HEK293 (cell line): ENCODE results near the gene ARMC12.

ENCODE experiments used
- SP3 ChIP-seq: fragments of 450-650 bp; formaldehyde crosslinking; IDR thresholded peaks from 2 replicates; pipeline ENCODE4 v1.5.1; 2016; ENCODE audit warnings: missing biosample characterization, missing genetic modification characterization
- TCF7L2 ChIP-seq: IDR thresholded peaks from 2 replicates; pipeline ENCODE4 v1.6.1; 2011; ENCODE audit warnings: low read depth, mild to moderate bottlenecking, inconsistent platforms, low read length, moderate library complexity, borderline replicate concordance
- ZEB2 ChIP-seq: fragments of 450-650 bp; formaldehyde crosslinking; IDR thresholded peaks from 2 replicates; pipeline ENCODE4 v1.5.1; 2016; ENCODE audit warnings: missing biosample characterization, missing genetic modification characterization
- ZFP41 ChIP-seq: fragments of 450-650 bp; formaldehyde crosslinking; IDR thresholded peaks from 2 replicates; pipeline ENCODE4 v1.5.1; 2016; ENCODE audit warnings: missing biosample characterization, missing genetic modification characterization, borderline replicate concordance
- ZNF16 ChIP-seq: fragments of 450-650 bp; formaldehyde crosslinking; IDR thresholded peaks from 2 replicates; pipeline ENCODE4 v1.5.1; 2016; ENCODE audit warnings: low read depth, missing biosample characterization, missing genetic modification characterization
- ZNF175 ChIP-seq: fragments of 450-650 bp; formaldehyde crosslinking; IDR thresholded peaks from 2 replicates; pipeline ENCODE4 v1.5.1; 2016; ENCODE audit warnings: missing biosample characterization, missing genetic modification characterization
- ZNF19 ChIP-seq: fragments of 450-650 bp; formaldehyde crosslinking; IDR thresholded peaks from 2 replicates; pipeline ENCODE4; 2016; ENCODE audit warnings: missing biosample characterization, missing genetic modification characterization, low read depth
- ZNF37A ChIP-seq: fragments of 450-650 bp; IDR thresholded peaks from 2 replicates; pipeline ENCODE4 v1.5.1; 2018; ENCODE audit warnings: missing biosample characterization, missing genetic modification characterization
- ZNF426 ChIP-seq: fragments of 450-650 bp; formaldehyde crosslinking; IDR thresholded peaks from 2 replicates; pipeline ENCODE4 v1.5.1; 2017; ENCODE audit warnings: missing biosample characterization, missing genetic modification characterization, mild to moderate bottlenecking, inconsistent platforms, moderate library complexity
- ZNF558 ChIP-seq: fragments of 450-650 bp; formaldehyde crosslinking; IDR thresholded peaks from 2 replicates; pipeline ENCODE4 v1.5.1; 2016; ENCODE audit warnings: missing biosample characterization, missing genetic modification characterization
- ZNF596 ChIP-seq: fragments of 450-650 bp; IDR thresholded peaks from 2 replicates; pipeline ENCODE4 v1.5.0; 2018; ENCODE audit warnings: missing biosample characterization, mild to moderate bottlenecking, missing genetic modification characterization, moderate library complexity
- ZNF707 ChIP-seq: fragments of 450-650 bp; formaldehyde crosslinking; IDR thresholded peaks from 2 replicates; pipeline ENCODE4 v1.5.1; 2016; ENCODE audit warnings: missing biosample characterization, missing genetic modification characterization
- ZNF843 ChIP-seq: fragments of 450-650 bp; formaldehyde crosslinking; IDR thresholded peaks from 2 replicates; pipeline ENCODE4 v1.5.1; 2016; ENCODE audit warnings: missing biosample characterization, missing genetic modification characterization
- TF ChIP-seq, protein P1 (sequence below): fragments of 450-650 bp; formaldehyde crosslinking; IDR thresholded peaks from 2 replicates; pipeline ENCODE4 v1.5.1; 2016; ENCODE audit warnings: missing biosample characterization, missing genetic modification characterization
- TF ChIP-seq, protein P2 (sequence below): fragments of 450-650 bp; formaldehyde crosslinking; IDR thresholded peaks from 2 replicates; pipeline ENCODE4 v1.5.1; 2017; ENCODE audit warnings: missing biosample characterization, missing genetic modification characterization
- TF ChIP-seq, protein P3 (sequence below): fragments of 450-650 bp; formaldehyde crosslinking; IDR thresholded peaks from 2 replicates; pipeline ENCODE4 v1.5.1; 2016; ENCODE audit warnings: missing biosample characterization, missing genetic modification characterization, low read depth
- TF ChIP-seq, protein P4 (sequence below): fragments of 450-650 bp; formaldehyde crosslinking; IDR thresholded peaks from 2 replicates; pipeline ENCODE4 v1.5.1; 2016; ENCODE audit warnings: missing biosample characterization, missing genetic modification characterization
- TF ChIP-seq, protein P5 (sequence below): fragments of 450-650 bp; formaldehyde crosslinking; IDR thresholded peaks from 2 replicates; pipeline ENCODE4 v1.5.1; 2016; ENCODE audit warnings: missing biosample characterization, missing genetic modification characterization, borderline replicate concordance
- TF ChIP-seq, protein P6 (sequence below): fragments of 450-650 bp; formaldehyde crosslinking; IDR thresholded peaks from 2 replicates; pipeline ENCODE4 v1.5.1; 2016; ENCODE audit warnings: missing biosample characterization, missing genetic modification characterization
- TF ChIP-seq, protein P7 (sequence below): fragments of 450-650 bp; formaldehyde crosslinking; IDR thresholded peaks from 2 replicates; pipeline ENCODE4 v1.5.1; 2017; ENCODE audit warnings: missing biosample characterization, mild to moderate bottlenecking, missing genetic modification characterization, moderate library complexity

The ARMC12 gene

DNA sequence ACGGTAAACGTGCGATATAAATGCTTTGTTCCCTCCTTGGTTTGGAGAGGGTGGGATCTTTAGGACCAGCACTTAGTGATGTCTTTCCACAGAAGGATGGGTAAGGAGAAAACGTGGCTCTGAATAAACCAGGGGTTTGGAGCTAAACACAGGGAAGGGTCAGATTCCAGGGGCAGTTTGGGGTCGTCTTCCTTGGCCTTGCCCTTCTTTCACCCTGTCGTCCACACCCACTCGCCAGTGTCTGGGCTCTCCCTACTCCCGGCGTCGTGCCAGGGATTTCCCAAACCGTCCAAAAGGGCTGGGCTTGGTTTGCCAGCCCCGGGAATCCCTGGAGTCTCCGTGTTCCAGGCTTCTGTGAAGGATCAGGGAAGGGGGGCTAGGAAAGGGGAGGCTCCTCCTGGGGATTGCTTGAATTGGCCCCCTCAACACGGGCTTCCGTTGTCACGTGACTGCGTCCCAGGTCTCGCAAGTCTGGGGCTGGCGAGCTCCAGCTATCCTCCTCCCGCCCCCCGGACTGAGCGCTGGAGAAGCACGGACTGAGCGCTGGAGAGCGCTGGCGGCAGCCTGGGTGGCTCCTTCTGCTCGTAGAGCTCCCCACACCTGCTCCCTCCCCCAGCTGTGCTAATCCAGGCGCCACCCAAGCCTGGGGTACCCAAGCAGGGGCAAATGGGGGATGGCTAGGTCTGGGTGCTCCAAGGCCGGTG, 9.4 kb upstream of the ARMC12 start (continued):
- TF ChIP-seq ZNF843 (tag by site-specific recombination): peak; percentile 33; the same call in 1 of the 2 replicates
- TF ChIP-seq ZNF558 (tag by site-specific recombination): no peak
- TF ChIP-seq ZNF37A (tag by site-specific recombination): no peak
- TF ChIP-seq ZNF707: no peak
- TF ChIP-seq, protein P1, sequence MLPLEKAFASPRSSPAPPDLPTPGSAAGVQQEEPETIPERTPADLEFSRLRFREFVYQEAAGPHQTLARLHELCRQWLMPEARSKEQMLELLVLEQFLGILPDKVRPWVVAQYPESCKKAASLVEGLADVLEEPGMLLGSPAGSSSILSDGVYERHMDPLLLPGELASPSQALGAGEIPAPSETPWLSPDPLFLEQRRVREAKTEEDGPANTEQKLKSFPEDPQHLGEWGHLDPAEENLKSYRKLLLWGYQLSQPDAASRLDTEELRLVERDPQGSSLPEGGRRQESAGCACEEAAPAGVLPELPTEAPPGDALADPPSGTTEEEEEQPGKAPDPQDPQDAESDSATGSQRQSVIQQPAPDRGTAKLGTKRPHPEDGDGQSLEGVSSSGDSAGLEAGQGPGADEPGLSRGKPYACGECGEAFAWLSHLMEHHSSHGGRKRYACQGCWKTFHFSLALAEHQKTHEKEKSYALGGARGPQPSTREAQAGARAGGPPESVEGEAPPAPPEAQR (tag by site-specific recombination): no peak
- no peak; the same call in 1 of the 2 replicates for TF ChIP-seq ZEB2
- TF ChIP-seq ZNF426 (tag by site-specific recombination): no peak
- TF ChIP-seq ZNF596 (tag by site-specific recombination): no peak
- TF ChIP-seq, protein P2, sequence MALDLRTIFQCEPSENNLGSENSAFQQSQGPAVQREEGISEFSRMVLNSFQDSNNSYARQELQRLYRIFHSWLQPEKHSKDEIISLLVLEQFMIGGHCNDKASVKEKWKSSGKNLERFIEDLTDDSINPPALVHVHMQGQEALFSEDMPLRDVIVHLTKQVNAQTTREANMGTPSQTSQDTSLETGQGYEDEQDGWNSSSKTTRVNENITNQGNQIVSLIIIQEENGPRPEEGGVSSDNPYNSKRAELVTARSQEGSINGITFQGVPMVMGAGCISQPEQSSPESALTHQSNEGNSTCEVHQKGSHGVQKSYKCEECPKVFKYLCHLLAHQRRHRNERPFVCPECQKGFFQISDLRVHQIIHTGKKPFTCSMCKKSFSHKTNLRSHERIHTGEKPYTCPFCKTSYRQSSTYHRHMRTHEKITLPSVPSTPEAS (tag by site-specific recombination): no peak; the same call in 1 of the 2 replicates
- TF ChIP-seq, protein P3, sequence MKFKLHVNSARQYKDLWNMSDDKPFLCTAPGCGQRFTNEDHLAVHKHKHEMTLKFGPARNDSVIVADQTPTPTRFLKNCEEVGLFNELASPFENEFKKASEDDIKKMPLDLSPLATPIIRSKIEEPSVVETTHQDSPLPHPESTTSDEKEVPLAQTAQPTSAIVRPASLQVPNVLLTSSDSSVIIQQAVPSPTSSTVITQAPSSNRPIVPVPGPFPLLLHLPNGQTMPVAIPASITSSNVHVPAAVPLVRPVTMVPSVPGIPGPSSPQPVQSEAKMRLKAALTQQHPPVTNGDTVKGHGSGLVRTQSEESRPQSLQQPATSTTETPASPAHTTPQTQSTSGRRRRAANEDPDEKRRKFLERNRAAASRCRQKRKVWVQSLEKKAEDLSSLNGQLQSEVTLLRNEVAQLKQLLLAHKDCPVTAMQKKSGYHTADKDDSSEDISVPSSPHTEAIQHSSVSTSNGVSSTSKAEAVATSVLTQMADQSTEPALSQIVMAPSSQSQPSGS: no peak
- no peak for TF ChIP-seq ZFP41
- peak; percentile 54 for TF ChIP-seq SP3 (tag by site-specific recombination)
- TF ChIP-seq, protein P4, sequence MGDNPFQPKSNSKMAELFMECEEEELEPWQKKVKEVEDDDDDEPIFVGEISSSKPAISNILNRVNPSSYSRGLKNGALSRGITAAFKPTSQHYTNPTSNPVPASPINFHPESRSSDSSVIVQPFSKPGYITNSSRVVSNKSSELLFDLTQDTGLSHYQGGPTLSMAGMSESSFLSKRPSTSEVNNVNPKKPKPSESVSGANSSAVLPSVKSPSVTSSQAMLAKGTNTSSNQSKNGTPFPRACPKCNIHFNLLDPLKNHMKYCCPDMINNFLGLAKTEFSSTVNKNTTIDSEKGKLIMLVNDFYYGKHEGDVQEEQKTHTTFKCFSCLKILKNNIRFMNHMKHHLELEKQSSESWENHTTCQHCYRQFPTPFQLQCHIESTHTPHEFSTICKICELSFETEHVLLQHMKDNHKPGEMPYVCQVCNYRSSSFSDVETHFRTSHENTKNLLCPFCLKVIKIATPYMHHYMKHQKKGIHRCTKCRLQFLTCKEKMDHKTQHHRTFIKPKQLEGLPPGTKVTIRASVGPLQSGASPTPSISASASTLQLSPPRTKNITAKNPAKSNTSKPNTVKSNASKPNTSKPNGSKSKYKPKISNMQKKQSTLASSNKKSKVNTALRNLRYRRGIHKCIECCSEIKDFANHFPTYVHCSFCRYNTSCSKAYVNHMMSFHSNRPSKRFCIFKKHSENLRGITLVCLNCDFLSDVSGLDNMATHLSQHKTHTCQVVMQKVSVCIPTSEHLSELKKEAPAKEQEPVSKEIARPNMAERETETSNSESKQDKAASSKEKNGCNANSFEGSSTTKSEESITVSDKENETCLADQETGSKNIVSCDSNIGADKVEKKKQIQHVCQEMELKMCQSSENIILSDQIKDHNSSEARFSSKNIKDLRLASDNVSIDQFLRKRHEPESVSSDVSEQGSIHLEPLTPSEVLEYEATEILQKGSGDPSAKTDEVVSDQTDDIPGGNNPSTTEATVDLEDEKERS (tag by site-specific recombination): no peak
- no peak for TF ChIP-seq ZNF16 (tag by site-specific recombination)
- TF ChIP-seq, protein P5, sequence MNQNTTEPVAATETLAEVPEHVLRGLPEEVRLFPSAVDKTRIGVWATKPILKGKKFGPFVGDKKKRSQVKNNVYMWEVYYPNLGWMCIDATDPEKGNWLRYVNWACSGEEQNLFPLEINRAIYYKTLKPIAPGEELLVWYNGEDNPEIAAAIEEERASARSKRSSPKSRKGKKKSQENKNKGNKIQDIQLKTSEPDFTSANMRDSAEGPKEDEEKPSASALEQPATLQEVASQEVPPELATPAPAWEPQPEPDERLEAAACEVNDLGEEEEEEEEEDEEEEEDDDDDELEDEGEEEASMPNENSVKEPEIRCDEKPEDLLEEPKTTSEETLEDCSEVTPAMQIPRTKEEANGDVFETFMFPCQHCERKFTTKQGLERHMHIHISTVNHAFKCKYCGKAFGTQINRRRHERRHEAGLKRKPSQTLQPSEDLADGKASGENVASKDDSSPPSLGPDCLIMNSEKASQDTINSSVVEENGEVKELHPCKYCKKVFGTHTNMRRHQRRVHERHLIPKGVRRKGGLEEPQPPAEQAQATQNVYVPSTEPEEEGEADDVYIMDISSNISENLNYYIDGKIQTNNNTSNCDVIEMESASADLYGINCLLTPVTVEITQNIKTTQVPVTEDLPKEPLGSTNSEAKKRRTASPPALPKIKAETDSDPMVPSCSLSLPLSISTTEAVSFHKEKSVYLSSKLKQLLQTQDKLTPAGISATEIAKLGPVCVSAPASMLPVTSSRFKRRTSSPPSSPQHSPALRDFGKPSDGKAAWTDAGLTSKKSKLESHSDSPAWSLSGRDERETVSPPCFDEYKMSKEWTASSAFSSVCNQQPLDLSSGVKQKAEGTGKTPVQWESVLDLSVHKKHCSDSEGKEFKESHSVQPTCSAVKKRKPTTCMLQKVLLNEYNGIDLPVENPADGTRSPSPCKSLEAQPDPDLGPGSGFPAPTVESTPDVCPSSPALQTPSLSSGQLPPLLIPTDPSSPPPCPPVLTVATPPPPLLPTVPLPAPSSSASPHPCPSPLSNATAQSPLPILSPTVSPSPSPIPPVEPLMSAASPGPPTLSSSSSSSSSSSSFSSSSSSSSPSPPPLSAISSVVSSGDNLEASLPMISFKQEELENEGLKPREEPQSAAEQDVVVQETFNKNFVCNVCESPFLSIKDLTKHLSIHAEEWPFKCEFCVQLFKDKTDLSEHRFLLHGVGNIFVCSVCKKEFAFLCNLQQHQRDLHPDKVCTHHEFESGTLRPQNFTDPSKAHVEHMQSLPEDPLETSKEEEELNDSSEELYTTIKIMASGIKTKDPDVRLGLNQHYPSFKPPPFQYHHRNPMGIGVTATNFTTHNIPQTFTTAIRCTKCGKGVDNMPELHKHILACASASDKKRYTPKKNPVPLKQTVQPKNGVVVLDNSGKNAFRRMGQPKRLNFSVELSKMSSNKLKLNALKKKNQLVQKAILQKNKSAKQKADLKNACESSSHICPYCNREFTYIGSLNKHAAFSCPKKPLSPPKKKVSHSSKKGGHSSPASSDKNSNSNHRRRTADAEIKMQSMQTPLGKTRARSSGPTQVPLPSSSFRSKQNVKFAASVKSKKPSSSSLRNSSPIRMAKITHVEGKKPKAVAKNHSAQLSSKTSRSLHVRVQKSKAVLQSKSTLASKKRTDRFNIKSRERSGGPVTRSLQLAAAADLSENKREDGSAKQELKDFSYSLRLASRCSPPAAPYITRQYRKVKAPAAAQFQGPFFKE (tag by site-specific recombination): no peak
- TF ChIP-seq ZNF19: no peak
- no peak for TF ChIP-seq ZNF175 (tag by site-specific recombination)
- TF ChIP-seq, protein P6, sequence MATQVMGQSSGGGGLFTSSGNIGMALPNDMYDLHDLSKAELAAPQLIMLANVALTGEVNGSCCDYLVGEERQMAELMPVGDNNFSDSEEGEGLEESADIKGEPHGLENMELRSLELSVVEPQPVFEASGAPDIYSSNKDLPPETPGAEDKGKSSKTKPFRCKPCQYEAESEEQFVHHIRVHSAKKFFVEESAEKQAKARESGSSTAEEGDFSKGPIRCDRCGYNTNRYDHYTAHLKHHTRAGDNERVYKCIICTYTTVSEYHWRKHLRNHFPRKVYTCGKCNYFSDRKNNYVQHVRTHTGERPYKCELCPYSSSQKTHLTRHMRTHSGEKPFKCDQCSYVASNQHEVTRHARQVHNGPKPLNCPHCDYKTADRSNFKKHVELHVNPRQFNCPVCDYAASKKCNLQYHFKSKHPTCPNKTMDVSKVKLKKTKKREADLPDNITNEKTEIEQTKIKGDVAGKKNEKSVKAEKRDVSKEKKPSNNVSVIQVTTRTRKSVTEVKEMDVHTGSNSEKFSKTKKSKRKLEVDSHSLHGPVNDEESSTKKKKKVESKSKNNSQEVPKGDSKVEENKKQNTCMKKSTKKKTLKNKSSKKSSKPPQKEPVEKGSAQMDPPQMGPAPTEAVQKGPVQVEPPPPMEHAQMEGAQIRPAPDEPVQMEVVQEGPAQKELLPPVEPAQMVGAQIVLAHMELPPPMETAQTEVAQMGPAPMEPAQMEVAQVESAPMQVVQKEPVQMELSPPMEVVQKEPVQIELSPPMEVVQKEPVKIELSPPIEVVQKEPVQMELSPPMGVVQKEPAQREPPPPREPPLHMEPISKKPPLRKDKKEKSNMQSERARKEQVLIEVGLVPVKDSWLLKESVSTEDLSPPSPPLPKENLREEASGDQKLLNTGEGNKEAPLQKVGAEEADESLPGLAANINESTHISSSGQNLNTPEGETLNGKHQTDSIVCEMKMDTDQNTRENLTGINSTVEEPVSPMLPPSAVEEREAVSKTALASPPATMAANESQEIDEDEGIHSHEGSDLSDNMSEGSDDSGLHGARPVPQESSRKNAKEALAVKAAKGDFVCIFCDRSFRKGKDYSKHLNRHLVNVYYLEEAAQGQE (tag by site-specific recombination): peak; percentile 86; the same call in 1 of the 2 replicates
- TF ChIP-seq, protein P7, sequence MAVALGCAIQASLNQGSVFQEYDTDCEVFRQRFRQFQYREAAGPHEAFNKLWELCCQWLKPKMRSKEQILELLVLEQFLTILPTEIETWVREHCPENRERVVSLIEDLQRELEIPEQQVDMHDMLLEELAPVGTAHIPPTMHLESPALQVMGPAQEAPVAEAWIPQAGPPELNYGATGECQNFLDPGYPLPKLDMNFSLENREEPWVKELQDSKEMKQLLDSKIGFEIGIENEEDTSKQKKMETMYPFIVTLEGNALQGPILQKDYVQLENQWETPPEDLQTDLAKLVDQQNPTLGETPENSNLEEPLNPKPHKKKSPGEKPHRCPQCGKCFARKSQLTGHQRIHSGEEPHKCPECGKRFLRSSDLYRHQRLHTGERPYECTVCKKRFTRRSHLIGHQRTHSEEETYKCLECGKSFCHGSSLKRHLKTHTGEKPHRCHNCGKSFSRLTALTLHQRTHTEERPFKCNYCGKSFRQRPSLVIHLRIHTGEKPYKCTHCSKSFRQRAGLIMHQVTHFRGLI (tag by site-specific recombination): no peak
- no peak for TF ChIP-seq TCF7L2
